LNCaP clone FGC (cell line): Measurements from ENCODE around the gene PTPN11.
"Not testable (repeated sequence)": the region's sequence is repeated elsewhere in the genome, so short reads cannot be mapped to it uniquely, and the experiment has no call there.

ENCODE experiments used
- DNase-seq: peaks from one replicate; pipeline ENCODE4 v3.0.0-alpha.2; 2011; ENCODE audit warnings: low read depth
- H3K4me3 ChIP-seq: 2 replicates; pipeline ENCODE4 v1.5.1; 2011; ENCODE audit warnings: mild to moderate bottlenecking, low read depth, low read length, control low read depth
- CTCF ChIP-seq: IDR thresholded peaks from 2 replicates; pipeline ENCODE4 v1.5.1; 2012; ENCODE audit warnings: mild to moderate bottlenecking; ENCODE audit not compliant: control insufficient read depth, insufficient read depth; ENCODE audit errors: extremely low read depth

The PTPN11 gene

GRCh38 chr12:112401054-112401453 lies 17.7 kb upstream of the PTPN11 start:
- no peak for TF ChIP-seq CTCF
- DNase-seq: no peak
- no peak overlapping the region for H3K4me3 ChIP-seq

- no peak for DNase-seq
- H3K4me3 ChIP-seq: no peak overlapping the region
- TF ChIP-seq CTCF: no peak
Observed at GRCh38 chr12:112401903-112402498, 16.7 kb upstream of the PTPN11 start.

GRCh38 chr12:112406519-112407488 lies 11.9 kb upstream of the PTPN11 start:
- DNase-seq: no peak
- no peak for TF ChIP-seq CTCF
- H3K4me3 ChIP-seq: peak overlapping the region; percentile 77

GRCh38 chr12:112407683-112408082 lies 11.1 kb upstream of the PTPN11 start:
- peak overlapping the region; percentile 77 for H3K4me3 ChIP-seq
- DNase-seq: not testable (repeated sequence)

GRCh38 chr12:112408621-112409020 lies 10.1 kb upstream of the PTPN11 start:
- peak overlapping the region; percentile 77 for H3K4me3 ChIP-seq
- no peak for DNase-seq
- no peak for TF ChIP-seq CTCF

- TF ChIP-seq CTCF: no peak
- peak within 1 kb of the TSS; percentile 77 for H3K4me3 ChIP-seq
- peak; percentile 91 for DNase-seq
Observed at GRCh38 chr12:112409064-112409905, 9.5 kb upstream of the PTPN11 start, which contains the start of gene RPL6. Gene RPL6, minus strand, starts transcription at chr12:112409605. Its CDS starts 949 bp downstream, at chr12:112408656.

GRCh38 chr12:112409906-112410244 lies 8.9 kb upstream of the PTPN11 start:
- H3K4me3 ChIP-seq: peak overlapping the region; percentile 77; the same call in 1 of the 2 replicates
- no peak for DNase-seq
- TF ChIP-seq CTCF: no peak
